ENCODE results near the gene TGDS.

Gene TGDS

DNA sequence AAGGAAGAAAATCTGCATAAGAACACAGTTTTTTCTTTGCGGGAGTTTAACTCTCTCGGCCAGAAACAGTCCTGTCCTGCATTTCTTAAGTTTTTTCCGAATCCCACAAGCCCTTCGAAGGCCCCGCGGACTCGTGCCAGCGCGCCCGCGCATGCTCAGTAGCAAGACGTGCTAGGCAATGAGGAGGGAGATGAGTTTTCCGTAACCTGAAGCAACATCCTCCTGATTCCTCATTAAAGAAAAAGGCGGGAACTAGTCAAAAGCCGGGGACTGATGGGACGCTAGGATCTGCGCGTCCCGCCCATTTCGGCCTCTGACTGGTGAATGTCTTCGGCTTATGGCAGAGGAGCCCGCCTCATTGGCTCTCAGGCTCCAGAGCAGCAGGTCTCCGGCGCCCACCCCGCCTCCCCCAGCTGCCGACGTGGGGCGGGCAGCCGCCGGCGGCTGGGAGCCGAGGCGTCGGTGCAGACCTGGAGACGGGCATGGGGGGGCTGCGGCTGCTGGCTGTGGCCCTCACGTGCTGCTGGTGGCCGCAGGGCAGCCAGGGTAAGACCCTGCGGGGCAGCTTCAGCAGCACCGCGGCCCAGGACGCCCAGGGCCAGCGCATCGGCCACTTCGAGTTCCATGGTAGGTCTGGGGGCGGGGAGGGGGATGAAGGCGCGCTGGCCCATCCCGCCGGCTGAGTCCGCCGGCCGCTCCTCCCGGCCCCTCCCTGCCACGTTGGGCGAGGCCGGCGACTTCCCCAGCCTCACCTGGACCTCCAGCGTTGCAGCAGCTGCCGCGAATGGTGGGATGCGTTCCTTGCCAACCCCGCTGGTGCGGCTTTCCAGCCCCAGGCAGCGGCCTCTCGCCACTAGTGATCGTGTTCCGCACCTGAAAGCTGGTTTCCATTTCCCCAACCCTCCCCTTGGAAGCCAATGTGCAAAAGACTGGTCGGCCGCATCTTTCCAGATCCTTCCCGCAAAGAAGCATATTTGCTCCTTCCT lies 5.8 kb upstream of the TGDS start, which contains the start of gene GPR180:
GPR180 (plus strand) TSS at position 412 of the 986 bp plus-strand sequence; CDS start at position 483, 71 bp downstream.
- DNase-seq (ENCODE audit: low read depth, low spot score) = peak; percentile 82

DNA sequence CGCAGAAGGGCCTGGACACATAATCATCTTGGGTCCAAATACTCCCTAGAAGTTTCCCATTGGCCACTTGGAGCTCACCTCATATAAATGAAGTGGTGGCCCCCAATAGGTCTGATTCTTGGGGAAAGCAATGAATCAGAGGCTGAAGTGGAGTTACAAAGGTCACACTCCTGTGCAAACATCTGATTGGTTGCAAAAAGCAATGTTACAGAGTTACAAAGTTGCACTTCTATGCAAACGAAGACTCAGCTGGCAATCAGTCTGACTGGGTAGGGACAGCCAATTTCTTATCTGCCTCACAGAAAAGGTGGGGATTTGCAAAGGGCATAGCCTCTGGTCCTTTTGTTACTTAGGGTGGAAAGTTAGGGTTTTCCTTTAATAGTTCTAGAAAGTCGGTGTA lies 3.9 kb upstream of the TGDS start:
- no peak for DNase-seq (ENCODE audit: low read depth, low spot score)

DNA sequence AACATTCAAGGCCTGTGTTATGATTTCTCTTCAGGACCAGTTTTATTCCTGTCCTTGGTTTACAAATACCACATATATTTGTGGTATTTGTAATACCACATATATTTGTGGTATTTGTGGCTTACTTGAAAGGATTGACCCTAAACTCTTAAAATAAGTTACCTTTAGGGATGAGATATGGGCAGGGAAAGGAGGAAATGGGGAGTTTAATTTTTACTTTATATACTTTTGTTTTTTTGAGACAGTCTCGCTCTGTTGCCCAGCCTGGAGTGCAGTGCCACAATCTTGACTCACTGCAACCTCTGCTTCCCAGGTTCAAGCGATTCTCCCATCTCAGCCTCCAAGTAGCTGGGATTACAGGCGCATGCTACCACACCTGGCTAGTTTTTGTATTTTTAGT lies 2.3 kb upstream of the TGDS start:
- DNase-seq (ENCODE audit: low read depth, low spot score) = no peak

DNA sequence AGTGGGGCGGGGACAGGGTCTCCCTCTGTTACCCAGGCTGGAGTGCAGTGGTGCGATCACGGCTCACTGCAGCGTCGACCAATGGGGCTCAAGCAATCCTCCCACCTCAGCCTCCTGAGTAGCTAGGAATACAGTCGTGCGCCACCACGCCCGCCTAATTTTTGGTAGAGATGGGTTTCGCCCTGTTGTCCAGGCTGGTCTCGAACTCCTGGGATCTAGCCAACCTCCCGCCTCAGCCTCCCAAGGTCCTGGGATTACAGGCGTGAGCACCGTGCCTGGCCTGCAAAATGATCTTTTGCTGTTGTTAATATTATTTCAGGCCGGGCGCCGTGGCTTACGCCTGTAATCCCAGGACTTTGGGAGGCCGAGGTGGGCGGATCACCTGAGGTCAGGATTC lies 621 bp upstream of the TGDS start:
- no peak for DNase-seq (ENCODE audit: low read depth, low spot score)

DNA sequence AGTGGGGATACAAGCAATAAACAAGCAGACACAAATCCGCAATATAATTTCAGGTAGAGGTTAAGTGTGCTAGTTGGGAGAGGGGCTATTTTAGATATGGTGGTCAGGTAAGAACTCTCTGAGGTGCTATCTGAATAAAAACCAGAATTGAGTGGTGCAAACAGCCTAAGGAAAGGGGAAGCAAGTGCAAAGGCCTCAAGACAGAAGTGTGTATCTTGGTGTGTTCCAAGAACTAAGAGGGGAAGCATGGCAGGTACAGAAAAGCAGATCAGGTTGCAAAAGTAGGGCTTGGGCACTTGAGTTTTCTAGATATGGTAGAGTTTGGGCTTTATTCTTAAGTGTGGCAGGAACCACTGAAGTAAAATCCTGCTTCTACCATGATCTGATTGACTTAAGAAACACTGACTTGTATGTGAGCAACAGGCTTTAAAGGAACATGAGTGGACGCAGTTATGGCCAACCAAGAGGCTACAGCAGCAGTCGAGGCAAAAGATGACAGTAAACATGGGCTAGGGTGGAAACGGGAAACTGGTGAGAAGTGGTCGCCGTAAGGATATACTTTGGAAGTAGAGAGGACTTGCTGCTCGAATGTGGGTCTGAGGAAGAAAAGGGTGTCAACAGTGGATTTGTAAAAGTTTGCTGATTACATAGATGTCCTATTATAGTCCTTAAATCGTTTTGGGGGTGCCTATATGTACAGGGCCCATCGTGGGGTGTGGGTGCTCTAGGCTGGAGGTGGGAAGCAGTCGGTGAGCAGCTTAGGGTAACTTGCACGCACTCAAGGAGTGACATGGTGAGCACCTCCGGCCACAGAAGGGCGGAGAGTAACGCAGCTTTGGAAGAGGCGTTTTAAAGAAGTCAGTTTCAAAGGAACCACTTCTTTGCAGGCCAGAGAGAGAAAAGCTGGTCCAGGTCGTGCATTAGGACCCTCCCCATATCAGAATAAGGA lies 677 bp downstream of the TGDS start:
- no peak for DNase-seq (ENCODE audit: low read depth, low spot score)

DNA sequence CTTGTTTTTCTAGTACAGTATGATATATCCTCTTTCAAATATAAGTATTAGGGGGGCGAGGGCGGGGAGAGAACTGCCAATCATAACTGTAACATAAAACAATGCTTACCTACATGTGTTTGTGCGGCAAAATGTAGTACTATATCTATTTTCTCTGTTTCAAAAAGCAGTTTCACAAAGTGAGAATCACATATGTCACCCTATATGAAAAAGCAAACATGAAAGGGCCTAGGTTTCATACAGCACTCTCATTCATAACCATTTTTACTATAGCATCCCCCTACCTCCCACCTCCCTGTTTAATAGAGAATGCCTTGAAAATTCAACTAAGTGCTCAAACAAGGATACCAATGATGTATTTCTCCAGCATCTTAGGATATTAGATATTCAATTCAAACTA lies 5.2 kb downstream of the TGDS start:
- no peak for DNase-seq (ENCODE audit: low read depth, low spot score)

DNA sequence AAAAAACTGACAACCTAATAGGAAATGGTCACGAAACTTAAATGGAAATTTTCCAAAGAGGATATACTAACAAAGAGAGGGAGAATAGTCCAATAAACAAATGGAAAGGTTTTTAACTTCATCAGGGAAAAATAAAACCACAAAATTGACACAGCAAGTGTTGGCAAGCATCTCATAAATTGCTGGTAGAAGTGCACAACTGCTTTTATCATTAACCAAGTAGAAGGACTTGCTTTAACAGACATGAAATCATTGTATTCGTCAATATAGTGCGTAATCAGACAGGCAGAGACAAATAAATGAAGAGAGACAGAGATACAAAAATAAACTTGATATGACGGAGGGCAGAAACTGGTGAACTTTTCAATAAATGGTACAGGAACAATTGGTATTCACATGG lies 7.4 kb downstream of the TGDS start:
- DNase-seq (ENCODE audit: low read depth, low spot score) = no peak

DNA sequence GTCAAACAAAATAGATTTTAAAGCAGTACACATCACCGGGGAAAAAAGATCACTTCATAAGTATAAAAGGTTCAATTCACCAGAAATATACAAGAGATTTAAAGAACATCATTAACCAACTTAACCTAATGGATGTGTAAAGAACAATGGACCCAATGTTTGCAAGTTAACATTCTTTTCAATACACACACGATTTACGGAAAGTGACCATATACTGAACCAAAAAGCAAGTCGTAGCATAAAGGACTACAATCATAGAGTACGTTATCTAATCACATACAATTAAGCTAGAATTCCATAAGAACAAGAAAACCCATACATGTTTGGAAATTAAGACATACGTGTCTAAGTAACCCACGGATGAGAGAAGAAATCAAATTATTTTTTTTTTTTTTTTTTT lies 9.6 kb downstream of the TGDS start:
- DNase-seq (ENCODE audit: low read depth, low spot score) = no peak

DNA sequence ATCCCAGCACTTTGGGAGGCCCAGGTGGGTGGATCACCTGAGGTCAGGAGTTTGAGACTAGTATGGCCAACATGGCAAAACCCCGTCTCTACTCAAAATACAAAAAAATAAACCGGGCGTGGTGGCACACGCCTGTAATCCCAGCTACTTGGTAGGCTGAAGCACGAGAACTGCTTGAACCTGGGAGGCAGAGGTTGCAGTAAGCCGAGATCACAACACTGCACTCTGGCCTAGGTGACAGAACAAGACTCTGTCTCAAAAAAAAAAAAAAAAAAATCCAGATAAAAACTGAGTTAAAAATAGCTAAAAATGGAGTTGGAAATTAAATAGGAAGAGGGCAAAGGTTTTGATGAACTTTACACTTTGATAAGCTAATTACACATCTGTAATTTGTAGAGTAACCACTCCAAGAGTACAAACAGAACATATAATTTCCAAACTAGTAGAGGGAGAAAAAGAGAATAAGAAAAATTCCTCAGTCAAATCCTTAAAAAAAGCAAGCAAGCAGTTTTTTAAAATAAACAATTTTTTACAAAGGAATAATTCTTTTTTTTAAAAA lies 10.3 kb downstream of the TGDS start:
- DNase-seq (ENCODE audit: low read depth, low spot score) = no peak

DNA sequence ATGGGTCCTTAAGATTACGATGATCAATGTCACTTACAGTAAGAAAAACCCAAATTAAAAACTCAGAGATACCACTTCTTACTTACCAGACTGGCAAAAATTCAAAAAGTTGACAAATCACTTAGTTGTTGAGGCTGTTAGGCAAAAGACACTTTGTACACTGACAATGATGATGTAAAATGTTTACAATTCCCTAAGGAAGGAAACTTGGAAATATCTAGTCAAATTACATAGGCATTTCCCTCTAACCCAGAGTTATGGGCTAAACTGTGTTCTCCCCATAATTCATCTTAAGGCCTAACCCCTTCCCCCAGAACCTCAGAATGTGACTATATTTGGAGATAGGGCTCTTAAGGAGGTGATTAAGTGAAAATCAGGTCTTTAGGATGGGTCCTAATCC lies 12.0 kb downstream of the TGDS start:
- DNase-seq (ENCODE audit: low read depth, low spot score) = no peak

DNA sequence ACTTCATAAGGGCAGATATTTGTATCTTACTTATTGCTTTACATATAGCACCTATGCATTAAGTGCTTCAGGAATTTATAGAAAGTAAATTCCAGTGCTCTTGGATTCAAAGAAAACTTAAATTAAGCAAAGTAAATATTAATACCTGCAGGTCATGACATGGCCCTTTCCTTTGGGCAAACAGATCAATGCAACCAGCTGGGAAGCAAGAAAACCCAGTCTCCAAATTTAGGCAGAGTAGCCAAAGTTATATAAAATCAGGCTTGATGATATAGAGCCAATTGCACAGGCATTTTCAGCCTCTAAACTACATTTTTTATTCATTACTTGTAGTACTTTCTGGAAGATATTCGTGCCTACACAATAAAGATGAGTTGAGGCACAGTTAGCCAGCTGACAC lies 16.9 kb downstream of the TGDS start:
- DNase-seq (ENCODE audit: low read depth, low spot score) = no peak

DNA sequence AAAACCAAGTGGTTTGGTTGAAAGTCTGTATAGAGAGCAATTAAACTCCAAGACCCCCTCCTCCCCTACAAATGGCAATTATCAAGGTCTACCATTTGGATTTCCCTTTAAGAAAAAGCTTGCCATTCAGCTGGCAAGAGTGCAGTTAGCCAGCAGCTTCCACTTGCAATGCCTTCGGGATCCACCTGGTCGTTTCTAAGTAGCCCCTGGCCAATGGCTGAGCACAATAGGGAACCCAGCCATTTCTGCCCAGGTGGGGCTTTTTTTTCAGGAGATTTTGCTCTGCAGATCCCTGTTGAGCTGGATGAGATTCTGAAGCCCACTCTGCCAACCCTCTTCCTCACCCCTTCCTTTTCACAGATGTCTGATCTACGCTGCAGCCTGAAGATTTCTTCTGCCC lies 26.3 kb downstream of the TGDS start:
- DNase-seq (ENCODE audit: low read depth, low spot score) = no peak

DNA sequence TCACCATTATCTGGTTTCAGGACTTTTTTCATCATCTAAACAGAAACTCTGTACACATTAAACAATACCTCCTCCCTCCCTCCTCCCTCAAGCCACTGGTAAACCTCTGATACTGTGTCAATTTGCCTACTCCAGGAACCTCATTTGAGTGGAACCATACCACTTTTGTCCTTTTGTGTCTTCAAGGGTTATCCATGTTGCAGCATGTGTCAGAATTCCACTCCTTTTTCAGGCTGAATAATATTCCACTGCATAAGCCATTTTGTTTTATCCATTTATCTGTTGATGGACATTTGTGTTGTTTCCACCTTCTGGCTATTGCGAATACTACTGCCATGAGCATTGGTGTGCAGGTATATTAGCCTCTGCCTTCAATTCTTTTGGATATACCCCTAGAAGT lies 27.5 kb downstream of the TGDS start:
- no peak for DNase-seq (ENCODE audit: low read depth, low spot score)

DNA sequence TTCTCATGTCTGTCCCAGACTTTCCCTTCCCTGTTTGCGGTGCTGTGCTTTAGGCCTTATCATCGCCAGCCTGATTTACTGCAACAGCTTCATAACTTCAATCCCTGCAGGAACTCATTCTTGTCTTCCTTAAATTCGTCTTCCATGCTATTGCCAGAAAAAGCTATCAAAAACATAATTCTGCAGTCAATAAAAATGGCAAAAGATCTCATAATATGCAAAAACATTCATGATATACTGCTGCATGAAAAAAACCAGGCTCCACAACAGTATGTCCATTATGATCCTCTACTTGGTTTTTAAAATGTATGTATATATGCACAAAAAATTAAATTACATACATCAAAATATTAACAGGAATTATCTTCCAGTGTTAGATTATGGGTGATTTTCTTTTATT lies 28.4 kb downstream of the TGDS start:
- no peak for DNase-seq (ENCODE audit: low read depth, low spot score)

DNA sequence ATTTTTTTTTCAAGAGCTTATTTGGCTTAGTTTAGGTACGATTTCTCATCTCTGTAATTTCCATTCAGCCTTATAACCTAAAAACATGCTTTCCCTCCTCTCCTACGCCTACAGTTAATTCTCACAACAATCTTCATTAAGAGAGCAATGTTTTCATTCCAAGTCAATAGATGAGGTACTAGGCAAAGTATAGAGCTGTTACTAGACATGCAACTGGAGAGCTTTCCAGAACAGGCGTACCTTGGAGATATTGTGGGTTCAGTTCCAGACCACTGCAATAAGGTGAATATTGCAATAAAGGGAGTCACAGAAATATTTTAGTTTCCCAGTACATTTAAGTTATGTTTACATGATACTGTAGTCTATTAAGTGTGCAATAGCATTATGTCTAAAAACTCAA lies 34.8 kb downstream of the TGDS start:
- no peak for DNase-seq (ENCODE audit: low read depth, low spot score)

DNA sequence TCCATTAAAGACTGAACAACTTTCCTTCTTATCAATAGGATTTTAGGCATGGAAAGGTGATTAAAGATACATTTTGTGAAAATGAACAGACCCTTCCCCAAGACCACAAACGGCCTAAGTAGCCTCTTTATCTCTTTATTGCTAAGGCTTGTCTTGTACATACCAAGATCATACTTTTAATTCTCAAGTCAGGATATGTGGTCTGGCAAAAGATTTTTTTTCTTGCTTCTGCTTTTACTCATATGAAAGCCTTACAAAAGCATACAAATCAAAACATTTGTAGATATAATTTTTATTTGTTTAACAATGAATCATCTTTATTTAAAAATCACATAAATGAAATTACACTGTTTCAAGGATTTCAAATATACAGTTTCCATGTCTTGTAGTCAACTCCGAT lies 35.8 kb downstream of the TGDS start:
- no peak for DNase-seq (ENCODE audit: low read depth, low spot score)

DNA sequence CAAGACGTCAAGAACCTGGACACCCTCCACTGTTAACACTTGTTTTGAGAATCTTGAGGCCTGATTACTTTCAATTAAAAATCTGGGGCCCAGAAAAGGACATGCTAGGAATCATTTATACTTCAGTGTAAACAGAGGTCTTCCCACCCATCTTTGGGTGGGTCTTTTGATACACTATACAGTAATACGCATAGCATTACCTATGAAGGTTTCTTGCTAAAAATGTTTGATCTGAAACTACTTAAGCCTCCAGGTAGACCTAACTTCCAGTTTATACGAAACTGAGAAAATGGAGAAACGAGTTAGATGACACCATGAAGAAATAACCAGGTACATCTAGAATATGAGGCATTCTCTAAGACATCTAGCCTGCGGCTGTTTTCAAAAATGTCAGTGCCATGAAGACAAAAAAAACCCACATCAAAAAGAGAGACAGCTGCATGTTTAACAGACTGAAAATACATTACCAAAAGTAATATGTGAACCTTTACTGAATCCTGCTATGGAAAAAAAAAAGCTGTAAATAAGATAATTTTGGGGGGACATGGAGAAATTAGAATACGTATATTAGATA lies 36.6 kb downstream of the TGDS start:
- no peak for DNase-seq (ENCODE audit: low read depth, low spot score)

DNA sequence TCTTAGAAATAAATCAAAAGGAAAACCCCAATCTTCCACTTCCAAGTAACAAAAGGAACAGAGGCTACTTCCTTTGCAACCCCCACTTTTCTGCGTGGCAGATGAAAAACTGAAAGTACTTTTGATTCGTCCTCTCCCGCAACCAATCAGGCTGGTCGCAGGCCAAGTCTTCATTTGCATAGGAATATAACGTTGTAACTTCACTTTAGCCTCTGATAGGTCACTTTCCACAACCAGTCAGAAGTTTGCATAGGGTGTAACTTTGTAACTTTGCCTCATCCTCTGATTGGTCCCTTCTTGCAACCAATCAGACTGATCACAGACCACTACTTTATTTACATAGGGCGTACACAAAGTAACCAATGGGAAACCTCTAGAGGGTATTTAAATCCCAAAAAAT lies 37.2 kb downstream of the TGDS start:
- DNase-seq (ENCODE audit: low read depth, low spot score) = no peak

DNA sequence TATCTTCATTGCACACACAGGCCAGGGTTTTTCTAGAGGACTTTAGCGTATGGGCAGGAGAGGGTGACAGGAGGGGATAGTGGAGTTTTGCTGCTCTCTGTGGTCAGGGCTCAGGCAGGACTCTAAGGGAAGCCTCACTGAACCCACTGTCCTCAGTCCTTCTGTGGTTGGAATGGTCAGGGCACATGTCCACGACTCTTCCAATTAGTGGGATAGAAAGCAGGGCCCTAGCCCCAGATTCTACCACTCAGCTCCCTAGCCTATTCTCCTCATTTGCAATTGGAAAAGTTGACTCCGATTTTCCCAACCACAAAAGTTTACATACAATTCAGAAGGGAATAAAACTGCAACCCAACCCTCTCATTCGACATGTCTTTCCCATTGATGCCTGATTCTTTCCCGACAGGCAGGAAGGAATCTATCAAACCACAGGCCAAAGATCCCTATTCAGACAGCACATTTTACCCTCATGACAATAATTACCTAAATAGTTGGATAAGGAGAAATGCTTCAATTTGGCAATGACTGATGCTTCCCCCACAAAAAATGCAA lies 38.2 kb downstream of the TGDS start:
- DNase-seq (ENCODE audit: low read depth, low spot score) = no peak

DNA sequence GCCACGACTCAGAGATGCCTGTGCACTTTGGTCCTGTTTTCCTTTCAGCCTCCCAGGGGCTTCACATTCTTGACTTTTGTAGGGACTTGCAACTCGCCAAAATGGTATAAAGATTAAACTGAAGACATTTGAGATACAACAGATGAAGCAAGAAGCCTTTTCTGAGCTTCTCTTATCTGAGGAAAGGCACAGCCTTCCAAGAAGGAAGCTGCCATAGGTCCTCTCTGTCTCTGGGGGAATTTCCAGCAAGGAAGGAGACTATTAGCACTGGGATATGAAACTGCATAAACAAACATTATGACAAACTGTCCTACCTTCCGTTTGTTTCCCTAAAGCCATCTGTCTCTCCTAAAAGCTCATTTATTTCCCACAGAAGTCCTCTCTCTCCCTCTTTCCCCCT lies 39.3 kb downstream of the TGDS start:
- DNase-seq (ENCODE audit: low read depth, low spot score) = no peak

DNA sequence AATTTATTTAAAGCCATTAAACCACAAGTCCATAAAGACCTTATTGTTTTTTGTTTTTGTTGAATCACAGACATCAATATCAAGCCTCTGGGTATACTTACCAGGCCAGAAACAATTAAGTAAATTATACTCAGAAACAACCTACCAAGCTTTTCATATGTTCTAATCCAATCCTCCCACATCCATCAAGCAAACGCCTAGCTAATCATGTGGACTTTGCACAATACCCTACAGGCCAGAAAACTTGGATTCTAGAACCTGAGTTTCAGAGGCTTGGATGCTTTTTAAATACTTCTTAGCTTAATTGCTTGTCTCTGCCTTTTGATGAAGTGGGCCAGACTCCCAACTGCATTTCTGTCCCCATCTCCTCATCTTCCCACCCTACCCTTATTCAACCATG lies 39.9 kb downstream of the TGDS start:
- no peak for DNase-seq (ENCODE audit: low read depth, low spot score)
